Measurements from ENCODE around the gene PXDC1.

GRCh38 chr6:3751730-3752530, 417 bp upstream of the PXDC1 start:
- peak in 1 of 2 donors; percentile 71 for TF ChIP-seq POLR2A (IDR thresholded peaks at IDR 0.05)
- peak in 5 of 6 experiments; percentile 9 to 41 (median 33) for TF ChIP-seq CTCF (IDR thresholded peaks at IDR 0.05)

All from adrenal gland (tissue), 5 donors.